GM12878 (cell line): Measurements from ENCODE around the gene LRGUK. TPM values are rescaled to one million over a fixed set of nuclear protein-coding genes. Genes with fewer than 3 reads are reported as not detected.

ENCODE experiments used
- ATAC-seq: fragments of 200-7000 bp; cut with Tn5 transposase; 3 replicates; pipeline ENCODE4 v1.9.1; 2020; ENCODE audit warnings: mild to moderate bottlenecking, moderate library complexity
- BruUV-seq: library from RNA; stranded (reverse); fragments of 400-500 nt; replicated peaks from 2 replicates; lab custom pipeline; 2021; lab: Mats Ljungman, UMichigan
- CTCF ChIA-PET: fragments of 300-600 bp; sonication (Branson Sonifier 250); formaldehyde crosslinking; extraction: SDS; loops from one replicate; lab custom pipeline; 2021; ENCODE audit warnings: inconsistent platforms; lab: Yijun Ruan, JAX
- POLR2A ChIA-PET: fragments of 350-600 bp; formaldehyde crosslinking; extraction: SDS; loops from one replicate; lab custom pipeline; 2021; ENCODE audit warnings: inconsistent platforms; lab: Charles Lee
- RAD21 ChIA-PET: fragments of 300-600 bp; sonication (Branson Sonifier 250); formaldehyde crosslinking; loops from one replicate; lab custom pipeline; 2023; ENCODE audit warnings: antibody characterized with exemption; ENCODE audit not compliant: unreplicated experiment; lab: Charles Lee
- SMC1A ChIA-PET: fragments of 300-600 bp; sonication (Branson Sonifier 250); formaldehyde crosslinking; loops from one replicate; lab custom pipeline; 2023; ENCODE audit not compliant: unreplicated experiment, uncharacterized antibody; lab: Charles Lee
- DNase-seq: peaks from one replicate; pipeline ENCODE4 v3.0.0-alpha.2; 2011; ENCODE audit warnings: low read depth, low spot score
- FAIRE-seq: peaks from 3 replicates; lab custom pipeline; 2011; peaks lifted over from hg19 to GRCh38; lab: Jason Lieb, UNC
- H2AFZ ChIP-seq: 2 replicates; pipeline ENCODE4 v1.6.0; 2011; ENCODE audit warnings: low read depth, low read length, control low read depth; ENCODE audit not compliant: control insufficient read depth
- H3K27ac ChIP-seq: 2 replicates; pipeline ENCODE4 v1.5.1; 2011; ENCODE audit warnings: control low read depth; ENCODE audit not compliant: control insufficient read depth, insufficient read depth
- H3K27me3 ChIP-seq, 2 experiments: replicated peaks in 1 of 2; 2 replicates each; pipeline versions ENCODE4 v1.6.0 to v1.6.1; 2011; ENCODE audit warnings: low read length in 1 of 2; ENCODE audit not compliant: control insufficient read depth in 2 of 2, insufficient read depth in 2 of 2
- H3K36me3 ChIP-seq, 2 experiments: 2 replicates each; pipeline ENCODE4 v1.5.1; 2011; ENCODE audit warnings: low read length in 1 of 2; ENCODE audit not compliant: control insufficient read depth in 2 of 2, insufficient read depth in 2 of 2
- H3K4me1 ChIP-seq: 2 replicates; pipeline ENCODE4 v1.6.1; 2011; ENCODE audit warnings: mild to moderate bottlenecking, low read length, moderate library complexity, mixed read lengths; ENCODE audit not compliant: control insufficient read depth, insufficient read depth
- H3K4me2 ChIP-seq: 2 replicates; pipeline ENCODE4 v1.6.0; 2011; ENCODE audit warnings: control low read depth; ENCODE audit not compliant: control insufficient read depth, insufficient read depth
- H3K4me3 ChIP-seq: fragments of 200-600 bp; sonication (generic); 2 replicates; pipeline ENCODE4 v1.5.1; 2016
- H3K79me2 ChIP-seq: 2 replicates; pipeline ENCODE4 v1.6.0; 2011; ENCODE audit warnings: low read length; ENCODE audit not compliant: control insufficient read depth, insufficient read depth
- H3K9ac ChIP-seq: 2 replicates; pipeline ENCODE4 v1.8.0; 2011; ENCODE audit warnings: low read length, control low read depth, mixed read lengths; ENCODE audit not compliant: control insufficient read depth, insufficient read depth
- H3K9me3 ChIP-seq: replicated peaks from 3 replicates; pipeline ENCODE4 v1.5.1; 2011; ENCODE audit warnings: mild to moderate bottlenecking, low read length; ENCODE audit not compliant: control insufficient read depth, insufficient read depth
- H4K20me1 ChIP-seq: 2 replicates; pipeline ENCODE4 v1.6.0; 2011; ENCODE audit not compliant: control insufficient read depth, insufficient read depth
- DPF2 ChIP-seq: fragments of 450-650 bp; IDR thresholded peaks from 2 replicates; pipeline ENCODE4 v1.6.1; 2017; ENCODE audit warnings: mild to moderate bottlenecking
- MTA2 ChIP-seq: fragments of 450-650 bp; IDR thresholded peaks from 2 replicates; pipeline ENCODE4 v1.6.1; 2016; ENCODE audit warnings: low read depth, mild to moderate bottlenecking, moderate library complexity
- NBN ChIP-seq: fragments of 450-650 bp; IDR thresholded peaks from 2 replicates; pipeline ENCODE4 v1.6.1; 2016
- NFYA ChIP-seq: IDR thresholded peaks from 2 replicates; pipeline ENCODE4 v1.6.1; 2011; ENCODE audit warnings: low read depth, mild to moderate bottlenecking, low read length, improper control_type of control experiment, borderline replicate concordance
- NFYB ChIP-seq: IDR thresholded peaks from 2 replicates; pipeline ENCODE4 v1.6.1; 2011; ENCODE audit warnings: low read depth, mild to moderate bottlenecking, low read length, improper control_type of control experiment, moderate library complexity; ENCODE audit not compliant: insufficient read depth
- PML ChIP-seq: IDR thresholded peaks from 2 replicates; pipeline ENCODE4 v1.6.1; 2012; ENCODE audit warnings: low read length, inconsistent platforms
- POLR2AphosphoS2 ChIP-seq: IDR thresholded peaks from 2 replicates; pipeline ENCODE4 v1.6.1; 2011; ENCODE audit warnings: low read depth, mild to moderate bottlenecking, low read length, improper control_type of control experiment, moderate library complexity
- RFX5 ChIP-seq: IDR thresholded peaks from 2 replicates; pipeline ENCODE4 v1.6.1; 2011; ENCODE audit warnings: low read depth, low read length, improper control_type of control experiment
- SMAD5 ChIP-seq: IDR thresholded peaks from 2 replicates; pipeline ENCODE4 v1.6.1; 2016; ENCODE audit warnings: antibody characterized with exemption, low read depth
- STAT3 ChIP-seq: IDR thresholded peaks from 2 replicates; pipeline ENCODE4 v1.6.1; 2011; ENCODE audit warnings: low read depth, low read length, improper control_type of control experiment
- SUZ12 ChIP-seq: fragments of 200-600 bp; sonication (generic); IDR thresholded peaks from one replicate; pipeline ENCODE4 v1.6.1; 2018; ENCODE audit warnings: antibody characterized with exemption, mild to moderate bottlenecking; ENCODE audit not compliant: unreplicated experiment
- ZNF622 ChIP-seq: fragments of 450-650 bp; IDR thresholded peaks from 2 replicates; pipeline ENCODE4 v1.6.1; 2017; ENCODE audit warnings: mild to moderate bottlenecking, inconsistent platforms
- WGBS: methylation state at CpG from one replicate; pipeline ENCODE4 v1.1.6; 2016; ENCODE audit warnings: low lambda C conversion rate; ENCODE audit not compliant: insufficient replicate concordance, insufficient coverage; ENCODE audit errors: missing lambda C conversion rate; 5-methylcytosine and 5-hydroxymethylcytosine counted together
- in situ Hi-C: fragments of 300-500 bp; cut with MboI; formaldehyde crosslinking; loops from 9 replicates; pipeline ENCODE4 v1.14.3; 2018; ENCODE audit warnings: mixed read lengths
- intact Hi-C: fragments of 100-400 bp; cut with micrococcal nuclease; formaldehyde crosslinking; loops from one replicate; pipeline ENCODE4 v1.14.2; 2022; ENCODE audit not compliant: unreplicated experiment
- polyA plus RNA-seq, 11 experiments: library from polyadenylated mRNA; depleted of rRNA in 4 of 11; unstranded in 6 of 11; stranded (reverse) in 5 of 11; fragments of >200 nt; fragmentation: Nextera tagmentation in 4 of 11; fragmentation: Illumina TruSeq in 1 of 11; extraction: Ambion mirVana in 4 of 11; extraction: Trizol in 1 of 11; gene quantifications; 1 replicate in 1 of 11; 2 replicates in 10 of 11; pipeline versions ENCODE4 v1.2.1 to v1.2.3, GENCODE V29; 2011 to 2016; ENCODE audit warnings: inconsistent platforms in 2 of 11, missing spikeins in 2 of 11, low read depth in 1 of 11
- total RNA-seq, 4 experiments: library from RNA; depleted of rRNA in 3 of 4; stranded (reverse); fragments of >200 nt in 3 of 4; fragmentation: Illumina TruSeq in 1 of 4; extraction: Trizol in 1 of 4; gene quantifications; 2 replicates each; pipeline versions ENCODE4 v1.2.1 to v1.2.3, GENCODE V29; 2013 to 2021
- TF ChIP-seq, protein P1 (sequence below): fragments of 450-650 bp; IDR thresholded peaks from 2 replicates; pipeline ENCODE4 v1.6.1; 2017; ENCODE audit warnings: mild to moderate bottlenecking, low read depth, inconsistent platforms; ENCODE audit not compliant: poor library complexity, severe bottlenecking
- TF ChIP-seq, protein P2 (sequence below): IDR thresholded peaks from 2 replicates; pipeline ENCODE4 v1.6.1; 2012; ENCODE audit warnings: low read depth, low read length, improper control_type of control experiment
- TF ChIP-seq, protein P3 (sequence below): fragments of 450-650 bp; IDR thresholded peaks from 2 replicates; pipeline ENCODE4 v1.6.1; 2018; ENCODE audit warnings: borderline replicate concordance, mild to moderate bottlenecking; ENCODE audit not compliant: partially characterized antibody
- TF ChIP-seq, protein P4 (sequence below): fragments of 450-650 bp; formaldehyde crosslinking; IDR thresholded peaks from 2 replicates; pipeline ENCODE4 v1.4.0; 2020; ENCODE audit warnings: mild to moderate bottlenecking, moderate library complexity

Gene LRGUK
- total and polyA plus RNA-seq, 10 of the 15 experiments (the other 5 are each of a cell fraction or from before 2014, with no cell fraction given): 0.04 to 0.14 (median 0.08) TPM; not detected in 3

DNA sequence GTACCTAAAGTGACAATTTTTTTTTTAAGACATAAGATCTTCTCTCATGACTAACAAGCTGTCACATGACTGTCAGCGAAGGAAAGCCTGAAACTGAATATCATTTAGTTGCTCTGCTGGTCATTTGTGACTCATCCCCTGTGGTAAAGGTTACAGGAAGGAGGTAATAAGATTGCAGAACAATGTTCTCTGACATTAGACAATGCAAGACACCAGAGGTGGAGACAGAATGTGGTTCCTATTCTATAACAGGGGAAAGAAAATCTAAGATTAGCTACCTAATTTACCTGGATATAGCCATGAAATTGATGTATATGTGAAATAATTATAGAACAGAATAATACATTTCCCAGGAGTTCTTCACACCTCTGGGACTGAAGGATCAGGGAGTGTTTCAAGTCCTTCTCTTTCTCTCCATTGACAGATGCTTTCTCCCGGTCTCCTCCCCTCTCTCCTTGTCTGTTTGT, 47.7 kb downstream of the LRGUK start:
- no peaks in the 10 kb centered on the region for H3K9me3 ChIP-seq
- H3K4me3 ChIP-seq: no peak overlapping the region
- in situ Hi-C loops: no loop called here
- H2AFZ ChIP-seq: no peak overlapping the region
- WGBS: 6% methylated on average over 2 of the region's 2 CpGs
- ATAC-seq (peak; percentile 94), DNase-seq (peak; percentile 38), FAIRE-seq (no peak)
- H3K36me3 ChIP-seq: no peaks in the 10 kb centered on the region
- ChIA-PET RAD21 (no interaction called here), CTCF (no interaction called here), SMC1A (interaction anchor here (0.7 to 1.5 kb wide), 3 partner anchors 13 to 26 kb away, joined by 3 to 4 read pairs (median 4); no protein-coding TSS in a partner anchor), POLR2A (no interaction called here)
- BruUV-seq: no TSS peak
- no peaks in the 10 kb centered on the region for H3K79me2 ChIP-seq
- H3K4me2 ChIP-seq: no peak overlapping the region
- no peaks in the 10 kb centered on the region for H3K4me1 ChIP-seq
- intact Hi-C loops: no loop called here
- no peaks in the 10 kb centered on the region for H4K20me1 ChIP-seq
- H3K9ac ChIP-seq: no peak overlapping the region
- H3K27me3 ChIP-seq: no peaks in the 10 kb centered on the region
- no peak overlapping the region for H3K27ac ChIP-seq
- TF ChIP-seq DPF2 (no peak), ZNF622 (no peak), PML (no peak), NBN (no peak), POLR2AphosphoS2 (no peak), NFYA (no peak), MTA2 (no peak), SMAD5 (no peak), NFYB (no peak), STAT3 (no peak), RFX5 (no peak), SUZ12 (no peak)
- TF ChIP-seq, protein P1, sequence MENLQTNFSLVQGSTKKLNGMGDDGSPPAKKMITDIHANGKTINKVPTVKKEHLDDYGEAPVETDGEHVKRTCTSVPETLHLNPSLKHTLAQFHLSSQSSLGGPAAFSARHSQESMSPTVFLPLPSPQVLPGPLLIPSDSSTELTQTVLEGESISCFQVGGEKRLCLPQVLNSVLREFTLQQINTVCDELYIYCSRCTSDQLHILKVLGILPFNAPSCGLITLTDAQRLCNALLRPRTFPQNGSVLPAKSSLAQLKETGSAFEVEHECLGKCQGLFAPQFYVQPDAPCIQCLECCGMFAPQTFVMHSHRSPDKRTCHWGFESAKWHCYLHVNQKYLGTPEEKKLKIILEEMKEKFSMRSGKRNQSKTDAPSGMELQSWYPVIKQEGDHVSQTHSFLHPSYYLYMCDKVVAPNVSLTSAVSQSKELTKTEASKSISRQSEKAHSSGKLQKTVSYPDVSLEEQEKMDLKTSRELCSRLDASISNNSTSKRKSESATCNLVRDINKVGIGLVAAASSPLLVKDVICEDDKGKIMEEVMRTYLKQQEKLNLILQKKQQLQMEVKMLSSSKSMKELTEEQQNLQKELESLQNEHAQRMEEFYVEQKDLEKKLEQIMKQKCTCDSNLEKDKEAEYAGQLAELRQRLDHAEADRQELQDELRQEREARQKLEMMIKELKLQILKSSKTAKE: no peak
- TF ChIP-seq, protein P2, sequence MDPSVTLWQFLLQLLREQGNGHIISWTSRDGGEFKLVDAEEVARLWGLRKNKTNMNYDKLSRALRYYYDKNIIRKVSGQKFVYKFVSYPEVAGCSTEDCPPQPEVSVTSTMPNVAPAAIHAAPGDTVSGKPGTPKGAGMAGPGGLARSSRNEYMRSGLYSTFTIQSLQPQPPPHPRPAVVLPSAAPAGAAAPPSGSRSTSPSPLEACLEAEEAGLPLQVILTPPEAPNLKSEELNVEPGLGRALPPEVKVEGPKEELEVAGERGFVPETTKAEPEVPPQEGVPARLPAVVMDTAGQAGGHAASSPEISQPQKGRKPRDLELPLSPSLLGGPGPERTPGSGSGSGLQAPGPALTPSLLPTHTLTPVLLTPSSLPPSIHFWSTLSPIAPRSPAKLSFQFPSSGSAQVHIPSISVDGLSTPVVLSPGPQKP: no peak
- TF ChIP-seq, protein P3, sequence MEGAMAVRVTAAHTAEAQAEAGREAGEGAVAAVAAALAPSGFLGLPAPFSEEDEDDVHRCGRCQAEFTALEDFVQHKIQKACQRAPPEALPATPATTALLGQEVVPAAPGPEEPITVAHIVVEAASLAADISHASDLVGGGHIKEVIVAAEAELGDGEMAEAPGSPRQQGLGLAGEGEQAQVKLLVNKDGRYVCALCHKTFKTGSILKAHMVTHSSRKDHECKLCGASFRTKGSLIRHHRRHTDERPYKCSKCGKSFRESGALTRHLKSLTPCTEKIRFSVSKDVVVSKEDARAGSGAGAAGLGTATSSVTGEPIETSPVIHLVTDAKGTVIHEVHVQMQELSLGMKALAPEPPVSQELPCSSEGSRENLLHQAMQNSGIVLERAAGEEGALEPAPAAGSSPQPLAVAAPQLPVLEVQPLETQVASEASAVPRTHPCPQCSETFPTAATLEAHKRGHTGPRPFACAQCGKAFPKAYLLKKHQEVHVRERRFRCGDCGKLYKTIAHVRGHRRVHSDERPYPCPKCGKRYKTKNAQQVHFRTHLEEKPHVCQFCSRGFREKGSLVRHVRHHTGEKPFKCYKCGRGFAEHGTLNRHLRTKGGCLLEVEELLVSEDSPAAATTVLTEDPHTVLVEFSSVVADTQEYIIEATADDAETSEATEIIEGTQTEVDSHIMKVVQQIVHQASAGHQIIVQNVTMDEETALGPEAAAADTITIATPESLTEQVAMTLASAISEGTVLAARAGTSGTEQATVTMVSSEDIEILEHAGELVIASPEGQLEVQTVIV: no peak
- TF ChIP-seq, protein P4, sequence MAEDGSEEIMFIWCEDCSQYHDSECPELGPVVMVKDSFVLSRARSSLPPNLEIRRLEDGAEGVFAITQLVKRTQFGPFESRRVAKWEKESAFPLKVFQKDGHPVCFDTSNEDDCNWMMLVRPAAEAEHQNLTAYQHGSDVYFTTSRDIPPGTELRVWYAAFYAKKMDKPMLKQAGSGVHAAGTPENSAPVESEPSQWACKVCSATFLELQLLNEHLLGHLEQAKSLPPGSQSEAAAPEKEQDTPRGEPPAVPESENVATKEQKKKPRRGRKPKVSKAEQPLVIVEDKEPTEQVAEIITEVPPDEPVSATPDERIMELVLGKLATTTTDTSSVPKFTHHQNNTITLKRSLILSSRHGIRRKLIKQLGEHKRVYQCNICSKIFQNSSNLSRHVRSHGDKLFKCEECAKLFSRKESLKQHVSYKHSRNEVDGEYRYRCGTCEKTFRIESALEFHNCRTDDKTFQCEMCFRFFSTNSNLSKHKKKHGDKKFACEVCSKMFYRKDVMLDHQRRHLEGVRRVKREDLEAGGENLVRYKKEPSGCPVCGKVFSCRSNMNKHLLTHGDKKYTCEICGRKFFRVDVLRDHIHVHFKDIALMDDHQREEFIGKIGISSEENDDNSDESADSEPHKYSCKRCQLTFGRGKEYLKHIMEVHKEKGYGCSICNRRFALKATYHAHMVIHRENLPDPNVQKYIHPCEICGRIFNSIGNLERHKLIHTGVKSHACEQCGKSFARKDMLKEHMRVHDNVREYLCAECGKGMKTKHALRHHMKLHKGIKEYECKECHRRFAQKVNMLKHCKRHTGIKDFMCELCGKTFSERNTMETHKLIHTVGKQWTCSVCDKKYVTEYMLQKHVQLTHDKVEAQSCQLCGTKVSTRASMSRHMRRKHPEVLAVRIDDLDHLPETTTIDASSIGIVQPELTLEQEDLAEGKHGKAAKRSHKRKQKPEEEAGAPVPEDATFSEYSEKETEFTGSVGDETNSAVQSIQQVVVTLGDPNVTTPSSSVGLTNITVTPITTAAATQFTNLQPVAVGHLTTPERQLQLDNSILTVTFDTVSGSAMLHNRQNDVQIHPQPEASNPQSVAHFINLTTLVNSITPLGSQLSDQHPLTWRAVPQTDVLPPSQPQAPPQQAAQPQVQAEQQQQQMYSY (CRISPR knock-in tag): no peak
